ENCODE data around the gene KRT20. TPM values are rescaled to one million over a fixed set of nuclear protein-coding genes. Genes with fewer than 3 reads are reported as not detected.

Gene KRT20
- total RNA-seq, 1 donor from 2014 or later: not detected

DNA sequence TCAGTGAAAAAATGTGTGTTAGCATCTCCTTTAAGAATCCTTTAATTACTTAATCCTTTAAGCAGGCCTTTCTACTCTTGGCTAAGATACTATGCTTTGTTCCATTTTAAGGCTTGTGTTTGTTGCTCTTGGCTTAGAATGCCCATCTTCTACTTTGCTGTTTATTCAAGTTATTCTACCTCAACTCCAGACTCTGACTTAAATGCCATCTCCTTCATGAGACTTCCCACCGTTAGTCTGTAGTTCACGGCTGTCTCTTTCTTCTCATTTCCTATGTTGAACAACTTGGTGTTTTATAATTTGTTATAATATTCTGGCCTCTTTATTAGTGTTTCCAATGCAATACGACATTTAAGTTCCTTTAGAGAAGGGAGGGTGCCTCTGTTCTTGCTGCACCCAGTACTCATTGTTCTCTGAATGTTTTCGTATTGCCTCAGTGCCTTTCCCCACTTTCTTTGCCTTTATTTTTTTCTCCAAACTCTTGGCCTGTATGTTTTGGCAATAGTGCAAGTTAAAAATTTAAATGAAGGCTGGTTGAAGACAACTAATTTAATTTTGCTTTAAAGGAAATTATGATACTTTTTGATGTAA is 56.5 kb downstream of the KRT20 start:
- no peaks in the 10 kb centered on the region for H4K20me1 ChIP-seq (ENCODE audit: insufficient read depth, low read length)
- Mint-ChIP-seq H3K36me3 (ENCODE audit: low read depth, unreplicated experiment) (peaks cover 2% of the 10 kb centered on the region), H3K27ac (ENCODE audit: unreplicated experiment) (no peak overlapping the region), H3K9me3 (ENCODE audit: unreplicated experiment) (no peaks in the 10 kb centered on the region), H3K4me3 (ENCODE audit: unreplicated experiment) (no peak overlapping the region), H3K4me1 (ENCODE audit: low read depth, unreplicated experiment) (peaks cover 11% of the 10 kb centered on the region), H3K27me3 (ENCODE audit: low read depth, unreplicated experiment) (no peaks in the 10 kb centered on the region)
- H3K27ac ChIP-seq (ENCODE audit: low read depth, low read length): no peak overlapping the region
- no peaks in the 10 kb centered on the region for H3K27me3 ChIP-seq (ENCODE audit: insufficient read depth, low read length)
- no peak overlapping the region for H3K9ac ChIP-seq (ENCODE audit: low read length)
- DNase-seq (ENCODE audit: low read depth) (peak; percentile 39), FAIRE-seq (no peak)
- no peaks in the 10 kb centered on the region for H3K9me3 ChIP-seq (ENCODE audit: insufficient read depth, low read depth, low read length)
- TF ChIP-seq, protein P1, sequence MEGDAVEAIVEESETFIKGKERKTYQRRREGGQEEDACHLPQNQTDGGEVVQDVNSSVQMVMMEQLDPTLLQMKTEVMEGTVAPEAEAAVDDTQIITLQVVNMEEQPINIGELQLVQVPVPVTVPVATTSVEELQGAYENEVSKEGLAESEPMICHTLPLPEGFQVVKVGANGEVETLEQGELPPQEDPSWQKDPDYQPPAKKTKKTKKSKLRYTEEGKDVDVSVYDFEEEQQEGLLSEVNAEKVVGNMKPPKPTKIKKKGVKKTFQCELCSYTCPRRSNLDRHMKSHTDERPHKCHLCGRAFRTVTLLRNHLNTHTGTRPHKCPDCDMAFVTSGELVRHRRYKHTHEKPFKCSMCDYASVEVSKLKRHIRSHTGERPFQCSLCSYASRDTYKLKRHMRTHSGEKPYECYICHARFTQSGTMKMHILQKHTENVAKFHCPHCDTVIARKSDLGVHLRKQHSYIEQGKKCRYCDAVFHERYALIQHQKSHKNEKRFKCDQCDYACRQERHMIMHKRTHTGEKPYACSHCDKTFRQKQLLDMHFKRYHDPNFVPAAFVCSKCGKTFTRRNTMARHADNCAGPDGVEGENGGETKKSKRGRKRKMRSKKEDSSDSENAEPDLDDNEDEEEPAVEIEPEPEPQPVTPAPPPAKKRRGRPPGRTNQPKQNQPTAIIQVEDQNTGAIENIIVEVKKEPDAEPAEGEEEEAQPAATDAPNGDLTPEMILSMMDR (IDR thresholded peaks at IDR 0.05; ENCODE audit: insufficient read depth, low read depth, low read length): no peak
- TF ChIP-seq EZH2 (IDR thresholded peaks at IDR 0.05; ENCODE audit: insufficient read depth, low read length): no peak
- peaks cover 24% of the 10 kb centered on the region for H3K79me2 ChIP-seq (ENCODE audit: insufficient read depth, low read length)
- H3K4me1 ChIP-seq (ENCODE audit: insufficient read depth, low read length): no peaks in the 10 kb centered on the region
- no peak overlapping the region for H2AFZ ChIP-seq (ENCODE audit: low read depth, low read length)
- H3K4me2 ChIP-seq (ENCODE audit: low read length): no peak overlapping the region
- no peaks in the 10 kb centered on the region for H3K36me3 ChIP-seq (ENCODE audit: insufficient read depth, low read length)
- no peak overlapping the region for H3K4me3 ChIP-seq (ENCODE audit: insufficient read depth, low read depth, low read length)

DNA sequence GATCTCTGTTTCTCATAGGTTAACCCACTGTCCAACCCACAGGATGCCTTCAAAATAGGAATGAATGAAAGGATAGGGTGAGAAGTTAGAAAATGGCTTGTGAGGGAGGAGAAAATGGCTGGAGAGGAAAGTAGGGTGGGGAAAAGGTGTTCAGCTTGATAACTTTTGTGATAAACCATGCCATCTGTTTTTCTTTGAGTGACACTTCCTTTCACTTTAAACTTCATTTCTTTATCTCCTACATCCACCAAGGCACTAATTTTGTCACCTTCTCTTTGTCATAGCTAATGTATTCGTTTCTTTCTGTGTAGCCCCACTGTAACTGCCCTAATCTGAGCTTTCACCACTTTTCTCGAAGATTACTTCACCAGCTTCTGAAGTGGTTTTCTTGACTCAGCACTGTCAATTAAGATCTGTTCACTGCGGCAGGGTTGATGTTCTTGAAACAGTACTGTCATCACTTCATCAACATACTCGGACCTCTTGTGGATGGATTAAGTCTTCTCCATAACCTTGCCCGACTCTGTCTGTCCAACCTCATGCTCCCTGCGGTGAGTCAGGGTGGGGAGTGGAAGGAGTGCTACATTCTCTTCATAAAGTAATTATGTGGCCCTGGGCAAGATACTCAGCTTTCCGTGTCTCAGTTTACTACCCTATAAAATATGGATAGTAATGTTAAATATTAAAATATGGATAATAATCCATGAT is 57.1 kb downstream of the KRT20 start:
- no peaks in the 10 kb centered on the region for H3K27me3 ChIP-seq (ENCODE audit: insufficient read depth, low read length)
- no peak overlapping the region for H3K4me2 ChIP-seq (ENCODE audit: low read length)
- Mint-ChIP-seq H3K9me3 (ENCODE audit: unreplicated experiment) (no peaks in the 10 kb centered on the region), H3K4me1 (ENCODE audit: low read depth, unreplicated experiment) (peaks cover 11% of the 10 kb centered on the region), H3K4me3 (ENCODE audit: unreplicated experiment) (no peak overlapping the region), H3K36me3 (ENCODE audit: low read depth, unreplicated experiment) (peaks cover 2% of the 10 kb centered on the region), H3K27me3 (ENCODE audit: low read depth, unreplicated experiment) (no peaks in the 10 kb centered on the region), H3K27ac (ENCODE audit: unreplicated experiment) (no peak overlapping the region)
- FAIRE-seq (no peak), DNase-seq (ENCODE audit: low read depth) (peak; percentile 36)
- no peak overlapping the region for H2AFZ ChIP-seq (ENCODE audit: low read depth, low read length)
- H3K4me3 ChIP-seq (ENCODE audit: insufficient read depth, low read depth, low read length): no peak overlapping the region
- H3K27ac ChIP-seq (ENCODE audit: low read depth, low read length): no peak overlapping the region
- peaks cover 24% of the 10 kb centered on the region for H3K79me2 ChIP-seq (ENCODE audit: insufficient read depth, low read length)
- no peak for TF ChIP-seq EZH2 (IDR thresholded peaks at IDR 0.05; ENCODE audit: insufficient read depth, low read length)
- TF ChIP-seq, protein P1 (IDR thresholded peaks at IDR 0.05; ENCODE audit: insufficient read depth, low read depth, low read length): no peak
- H3K9ac ChIP-seq (ENCODE audit: low read length): no peak overlapping the region
- no peaks in the 10 kb centered on the region for H3K36me3 ChIP-seq (ENCODE audit: insufficient read depth, low read length)
- no peaks in the 10 kb centered on the region for H4K20me1 ChIP-seq (ENCODE audit: insufficient read depth, low read length)
- no peaks in the 10 kb centered on the region for H3K9me3 ChIP-seq (ENCODE audit: insufficient read depth, low read depth, low read length)
- no peaks in the 10 kb centered on the region for H3K4me1 ChIP-seq (ENCODE audit: insufficient read depth, low read length)

Other genes starting within 250 kb of the KRT20 start
- 75.0 and 89.5 TPM in 2 replicates for gene SMARCE1, start 237.4 kb downstream of the KRT20 start, total RNA-seq
- 0.14 and 0.43 TPM in 2 replicates for gene KRT222, start 220.1 kb downstream of the KRT20 start, total RNA-seq
- not detected in 2 replicates for gene KRT24, start 181.5 kb downstream of the KRT20 start, total RNA-seq
- gene KRT25, start 129.9 kb downstream of the KRT20 start, total RNA-seq: not detected in 2 replicates
- not detected in 2 replicates for gene KRT26, start 113.0 kb downstream of the KRT20 start, total RNA-seq
- not detected in 2 replicates for gene KRT27, start 102.7 kb downstream of the KRT20 start, total RNA-seq
- not detected in 2 replicates for gene KRT28, start 85.3 kb downstream of the KRT20 start, total RNA-seq
- gene KRT10, start 62.6 kb downstream of the KRT20 start, total RNA-seq: 49.7 and 50.6 TPM in 2 replicates
- not detected in 2 replicates for gene KRT12, start 18.0 kb downstream of the KRT20 start, total RNA-seq
- not detected in 2 replicates for gene KRT23, start 52.4 kb upstream of the KRT20 start, total RNA-seq
- gene KRT39, start 81.7 kb upstream of the KRT20 start, total RNA-seq: not detected in 2 replicates
- gene KRT40, start 99.1 kb upstream of the KRT20 start, total RNA-seq: not detected in 2 replicates
- gene KRTAP3-3, start 108.9 kb upstream of the KRT20 start, total RNA-seq: not detected in 2 replicates
- gene KRTAP3-2, start 114.7 kb upstream of the KRT20 start, total RNA-seq: not detected in 2 replicates
- not detected in 2 replicates for gene KRTAP3-1, start 123.9 kb upstream of the KRT20 start, total RNA-seq
- not detected in 2 replicates for gene KRTAP1-5, start 142.0 kb upstream of the KRT20 start, total RNA-seq
- gene KRTAP1-4, start 145.0 kb upstream of the KRT20 start, total RNA-seq: not detected in 2 replicates
- not detected in 2 replicates for gene KRTAP1-3, start 149.6 kb upstream of the KRT20 start, total RNA-seq
- gene KRTAP1-1, start 156.2 kb upstream of the KRT20 start, total RNA-seq: not detected in 2 replicates
- gene KRTAP2-1, start 162.1 kb upstream of the KRT20 start, total RNA-seq: not detected in 2 replicates
- not detected in 2 replicates for gene KRTAP2-2, start 170.0 kb upstream of the KRT20 start, total RNA-seq
- gene KRTAP2-3, start 174.9 kb upstream of the KRT20 start, total RNA-seq: 3.8 and 7.1 TPM in 2 replicates
- not detected in 2 replicates for gene KRTAP2-4, start 180.6 kb upstream of the KRT20 start, total RNA-seq
- not detected in 2 replicates for gene KRTAP4-7, start 198.9 kb upstream of the KRT20 start, total RNA-seq
- gene KRTAP4-8, start 212.9 kb upstream of the KRT20 start, total RNA-seq: not detected in 2 replicates
- gene KRTAP4-16, start 217.0 kb upstream of the KRT20 start, total RNA-seq: not detected in 2 replicates
- gene KRTAP4-9, start 220.1 kb upstream of the KRT20 start, total RNA-seq: not detected in 2 replicates
- gene KRTAP4-11, start 233.1 kb upstream of the KRT20 start, total RNA-seq: not detected in 2 replicates
- not detected in 2 replicates for gene KRTAP4-12, start 238.9 kb upstream of the KRT20 start, total RNA-seq

All from astrocyte (in vitro differentiated cells and primary cell).